Panc1 (cell line): Measurements from ENCODE around the gene FUT4. TPM values are rescaled to one million over a fixed set of nuclear protein-coding genes. Genes with fewer than 3 reads are reported as not detected.

Experiments
- ATAC-seq: fragments of 200-7000 bp; cut with Tn5 transposase; 2 replicates; pipeline ENCODE4 v1.9.1; 2020; ENCODE audit warnings: mild to moderate bottlenecking, moderate library complexity
- BruUV-seq: library from RNA; stranded (reverse); fragments of 400-500 nt; replicated peaks from 2 replicates; lab custom pipeline; 2021; lab: Mats Ljungman, UMichigan
- CTCF ChIA-PET: fragments of 300-600 bp; sonication (Branson Sonifier 250); formaldehyde crosslinking; loops from one replicate; lab custom pipeline; 2022; ENCODE audit warnings: antibody characterized with exemption; lab: Charles Lee
- POLR2A ChIA-PET: fragments of 300-600 bp; sonication (Branson Sonifier 250); formaldehyde crosslinking; loops from one replicate; lab custom pipeline; 2022; ENCODE audit warnings: antibody characterized with exemption; lab: Charles Lee
- DNase-seq: peaks from one replicate; pipeline ENCODE4 v3.0.0-alpha.2; 2010; ENCODE audit warnings: low read depth, low spot score
- H3K27ac ChIP-seq: 2 replicates; pipeline ENCODE4 v1.5.1; 2011; ENCODE audit warnings: mild to moderate bottlenecking, low read length, inconsistent platforms
- H3K27me3 ChIP-seq: fragments of 200-500 bp; sonication (Bioruptor generic); 2 replicates; pipeline ENCODE4 v1.6.0; 2014; ENCODE audit warnings: low read length, inconsistent platforms; ENCODE audit not compliant: control insufficient read depth, insufficient read depth
- H3K36me3 ChIP-seq: fragments of 200-500 bp; sonication (Bioruptor generic); 2 replicates; pipeline ENCODE4 v1.5.1; 2014; ENCODE audit warnings: inconsistent platforms, mild to moderate bottlenecking, low read length, moderate library complexity; ENCODE audit not compliant: control insufficient read depth, insufficient read depth
- H3K4me1 ChIP-seq: 2 replicates; pipeline ENCODE4 v1.5.1; 2011; ENCODE audit warnings: inconsistent platforms, mild to moderate bottlenecking, low read length, moderate library complexity; ENCODE audit not compliant: control insufficient read depth, insufficient read depth
- H3K4me3 ChIP-seq, 2 experiments: 2 replicates each; pipeline ENCODE4 v1.5.1; 2011 to 2012; ENCODE audit warnings: low read depth in 2 of 2, low read length in 2 of 2, mild to moderate bottlenecking in 2 of 2, inconsistent platforms in 1 of 2, moderate library complexity in 1 of 2
- H3K9me3 ChIP-seq: fragments of 200-500 bp; sonication (Bioruptor generic); 2 replicates; pipeline ENCODE4 v1.5.1; 2014; ENCODE audit warnings: low read depth, mild to moderate bottlenecking, inconsistent platforms, low read length, moderate library complexity; ENCODE audit not compliant: control insufficient read depth, insufficient read depth
- CTCF ChIP-seq: fragments of 450-650 bp; IDR thresholded peaks from 2 replicates; pipeline ENCODE4 v1.5.1; 2017; ENCODE audit warnings: mild to moderate bottlenecking
- POLR2AphosphoS5 ChIP-seq: IDR thresholded peaks from 2 replicates; pipeline ENCODE4 v1.6.1; 2012; ENCODE audit warnings: mild to moderate bottlenecking, low read depth, low read length, moderate library complexity
- in situ Hi-C: cut with HindIII; loops from 2 replicates; pipeline ENCODE4 v1.10.0; 2016; ENCODE audit warnings: low sequenced_read_pairs, low pct_unique_long_range_greater_than_20kb
- intact Hi-C: fragments of 100-400 bp; cut with micrococcal nuclease; formaldehyde crosslinking; loops from one replicate; pipeline ENCODE4 v1.10.0; 2022; ENCODE audit not compliant: unreplicated experiment
- total RNA-seq: library from RNA; stranded (reverse); gene quantifications from one replicate; pipeline ENCODE4 v1.2.1, GENCODE V29; 2021; ENCODE audit not compliant: unreplicated experiment

Gene FUT4
- total RNA-seq, 1 experiment from 2014 or later = 11.2 TPM

- ChIA-PET POLR2A (no interaction called here), CTCF (no interaction called here)
- H3K27ac ChIP-seq = no peak overlapping the region
- peaks cover 2% of the 10 kb centered on the region; the same call in 1 of the 2 replicates for H3K4me1 ChIP-seq
- BruUV-seq = no TSS peak
- no peak for DNase-seq
- TF ChIP-seq CTCF (peak; percentile 34; the same call in 1 of the 2 replicates), POLR2AphosphoS5 (no peak)
- intact Hi-C loops (no loop called here), in situ Hi-C loops (no loop called here)
- H3K36me3 ChIP-seq = no peaks in the 10 kb centered on the region
- H3K9me3 ChIP-seq = no peaks in the 10 kb centered on the region
- no peak overlapping the region for H3K4me3 ChIP-seq
- ATAC-seq = 0 out of 2 replicates have a peak, but pooled peaks have one; percentile 63
- no peaks in the 10 kb centered on the region for H3K27me3 ChIP-seq
Observed at GRCh38 chr11:94597896-94598295, 54.2 kb downstream of the FUT4 start.

Other genes with a start within 250 kb of the FUT4 start
- gene IZUMO1R, start 239.3 kb upstream of the FUT4 start, total RNA-seq = not detected
- 0.05 TPM for gene GPR83, start 142.5 kb upstream of the FUT4 start, total RNA-seq
- 35.0 TPM for gene MRE11, start 50.1 kb upstream of the FUT4 start, total RNA-seq
- gene ANKRD49, start 49.9 kb upstream of the FUT4 start, total RNA-seq = 15.4 TPM
- gene C11orf97, start 31.5 kb upstream of the FUT4 start, total RNA-seq = not detected
- 2.1 TPM for gene PIWIL4, start 23.4 kb downstream of the FUT4 start, total RNA-seq
- 16.0 TPM for gene AMOTL1, start 224.4 kb downstream of the FUT4 start, total RNA-seq